H1 (cell line): ENCODE results near the gene C5orf15. TPM values are rescaled to one million over a fixed set of nuclear protein-coding genes. Genes with fewer than 3 reads are reported as not detected.

ENCODE experiments used
- CBX8 ChIP-seq: fragments of 300-800, 300-1000 bp; sonication (generic); IDR thresholded peaks from 2 replicates; pipeline ENCODE4 v1.7.1; 2016; ENCODE audit warnings: low read depth, low read length, borderline replicate concordance
- CHD7 ChIP-seq: fragments of 300-600 bp; sonication (generic); IDR thresholded peaks from 2 replicates; pipeline ENCODE4 v1.7.1; 2012; ENCODE audit warnings: low read length, moderate library complexity, mild to moderate bottlenecking, inconsistent platforms; ENCODE audit not compliant: insufficient replicate concordance
- EGR1 ChIP-seq: IDR thresholded peaks from 2 replicates; pipeline ENCODE4 v1.6.1; 2011; ENCODE audit warnings: low read depth, low read length, borderline replicate concordance
- HDAC6 ChIP-seq: IDR thresholded peaks from one replicate; pipeline ENCODE4 v1.7.1; 2012; ENCODE audit warnings: low read depth, mild to moderate bottlenecking, inconsistent platforms, low read length, moderate library complexity
- MAFK ChIP-seq: IDR thresholded peaks from 2 replicates; pipeline ENCODE4 v1.6.1; 2012; ENCODE audit warnings: low read depth, mild to moderate bottlenecking, improper control_type of control experiment, low read length
- POU5F1 ChIP-seq: IDR thresholded peaks from 2 replicates; pipeline ENCODE4 v1.6.1; 2011; ENCODE audit warnings: low read depth, mild to moderate bottlenecking, low read length, moderate library complexity
- SP1 ChIP-seq: IDR thresholded peaks from 2 replicates; pipeline ENCODE4 v1.6.1; 2011; ENCODE audit warnings: low read depth, low read length
- SRF ChIP-seq: IDR thresholded peaks from 2 replicates; pipeline ENCODE4 v1.6.1; 2011; ENCODE audit warnings: mild to moderate bottlenecking, low read depth, low read length, moderate library complexity
- USF2 ChIP-seq: IDR thresholded peaks from 2 replicates; pipeline ENCODE4 v1.6.1; 2011; ENCODE audit warnings: low read length, improper control_type of control experiment
- polyA plus RNA-seq, 7 experiments: library from polyadenylated mRNA; depleted of rRNA in 3 of 7; stranded (reverse) in 5 of 7; unstranded in 2 of 7; fragments of >200 nt in 5 of 7; fragments of 200-250 nt in 2 of 7; gene quantifications; 1 replicate in 5 of 7; 2 replicates in 1 of 7; 4 replicates in 1 of 7; pipeline versions ENCODE4 v1.2.1 to v1.2.3, GENCODE V29; 2011 to 2013; ENCODE audit warnings: missing spikeins in 2 of 7, mixed read lengths in 2 of 7
- total RNA-seq: library from RNA; stranded (reverse); fragmentation: NEBNext Ultra II Directional; extraction: Animal tissue kit (Norgen Biotek cat#: 25700); gene quantifications from 2 replicates; pipeline ENCODE4 v1.2.1, GENCODE V29; 2021

C5orf15 gene
- total and polyA plus RNA-seq, 2 of the 8 experiments (the other 6 are each of a cell fraction or from before 2014, with no cell fraction given), result 31.7 to 39.3 TPM

GRCh38 chr5:133970325-133970909 lies 2.0 kb upstream of the C5orf15 start (continued):
- TF ChIP-seq CHD7, result no peak
- TF ChIP-seq EGR1, result no peak
- TF ChIP-seq CBX8, result no peak
- no peak for TF ChIP-seq SRF
- no peak for TF ChIP-seq SP1
- no peak for TF ChIP-seq USF2
- TF ChIP-seq MAFK, result no peak
- no peak for TF ChIP-seq POU5F1
- no peak for TF ChIP-seq HDAC6
